Activated naive CD4-positive, alpha-beta T cell treated with anti-CD3 and anti-CD28 coated beads, Interleukin-2, amount 50 U/mL, for 24 hours (primary cell): Measurements from ENCODE around the gene STRN3.
"Not testable (repeated sequence)": the region's sequence is repeated elsewhere in the genome, so short reads cannot be mapped to it uniquely, and the experiment has no call there.

Source experiments
- H3K27ac Mint-ChIP-seq: one replicate; pipeline ENCODE4 v1.8.0; 2021; ENCODE audit warnings: mild to moderate bottlenecking, mixed read lengths
- H3K27me3 Mint-ChIP-seq: one replicate; pipeline ENCODE4 v1.8.0; 2021; ENCODE audit warnings: mixed read lengths
- H3K36me3 Mint-ChIP-seq: one replicate; pipeline ENCODE4 v1.8.0; 2021; ENCODE audit warnings: mixed read lengths
- H3K4me1 Mint-ChIP-seq: one replicate; pipeline ENCODE4 v1.8.0; 2021; ENCODE audit warnings: mixed read lengths
- H3K4me3 Mint-ChIP-seq: one replicate; pipeline ENCODE4 v1.8.0; 2021; ENCODE audit warnings: mild to moderate bottlenecking, mixed read lengths
- H3K9me3 Mint-ChIP-seq: one replicate; pipeline ENCODE4 v1.8.0; 2021; ENCODE audit warnings: mixed read lengths

Gene STRN3

GRCh38 chr14:30996892-30997659 is 29.1 kb downstream of the STRN3 start:
- no peak overlapping the region for H3K27ac Mint-ChIP-seq
- no peaks in the 10 kb centered on the region for H3K9me3 Mint-ChIP-seq
- no peak overlapping the region for H3K4me3 Mint-ChIP-seq
- H3K4me1 Mint-ChIP-seq, result peaks cover 61% of the 10 kb centered on the region
- H3K27me3 Mint-ChIP-seq, result no peaks in the 10 kb centered on the region
- peaks cover 20% of the 10 kb centered on the region for H3K36me3 Mint-ChIP-seq

GRCh38 chr14:30995689-30996088 is 30.5 kb downstream of the STRN3 start:
- H3K27me3 Mint-ChIP-seq, result no peaks in the 10 kb centered on the region
- peaks cover 16% of the 10 kb centered on the region for H3K36me3 Mint-ChIP-seq
- no peak overlapping the region for H3K4me3 Mint-ChIP-seq
- H3K4me1 Mint-ChIP-seq, result peaks cover 67% of the 10 kb centered on the region
- H3K27ac Mint-ChIP-seq, result no peak overlapping the region
- H3K9me3 Mint-ChIP-seq, result no peaks in the 10 kb centered on the region

GRCh38 chr14:30994681-30995620 is 31.2 kb downstream of the STRN3 start:
- Mint-ChIP-seq H3K9me3 (no peaks in the 10 kb centered on the region), H3K4me3 (peak overlapping the region; percentile 55), H3K36me3 (peaks cover 15% of the 10 kb centered on the region), H3K4me1 (peaks cover 68% of the 10 kb centered on the region), H3K27me3 (no peaks in the 10 kb centered on the region), H3K27ac (peak overlapping the region; percentile 86)

GRCh38 chr14:30993071-30993470 is 33.1 kb downstream of the STRN3 start:
- no peak overlapping the region for H3K4me3 Mint-ChIP-seq
- H3K27ac Mint-ChIP-seq, result no peak overlapping the region
- H3K9me3 Mint-ChIP-seq, result no peaks in the 10 kb centered on the region
- H3K27me3 Mint-ChIP-seq, result no peaks in the 10 kb centered on the region
- peaks cover 5% of the 10 kb centered on the region for H3K36me3 Mint-ChIP-seq
- peaks cover 80% of the 10 kb centered on the region for H3K4me1 Mint-ChIP-seq

DNA sequence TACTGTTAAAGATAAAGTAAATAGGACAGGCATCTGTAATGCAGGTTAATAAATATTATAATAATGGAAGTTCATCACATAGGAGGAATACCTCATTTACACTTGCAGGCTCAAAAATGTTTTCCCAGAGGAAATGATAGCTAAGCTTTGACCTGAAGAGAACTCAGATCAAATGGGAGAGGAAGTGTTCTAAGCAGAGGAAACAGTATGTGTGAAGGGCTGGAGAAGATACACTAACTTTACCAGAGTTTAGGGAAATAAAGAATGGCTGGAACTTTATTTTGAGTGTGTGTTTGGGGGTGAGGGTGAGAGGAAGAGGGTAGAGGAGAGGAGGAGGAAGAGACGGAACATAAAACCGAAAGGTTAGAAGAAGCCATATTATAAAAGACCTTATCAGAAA is 34.8 kb downstream of the STRN3 start:
- Mint-ChIP-seq H3K27me3 (no peaks in the 10 kb centered on the region), H3K4me3 (no peak overlapping the region), H3K9me3 (no peaks in the 10 kb centered on the region), H3K4me1 (peaks cover 74% of the 10 kb centered on the region), H3K27ac (peak overlapping the region; percentile 37), H3K36me3 (peaks cover 3% of the 10 kb centered on the region)

DNA sequence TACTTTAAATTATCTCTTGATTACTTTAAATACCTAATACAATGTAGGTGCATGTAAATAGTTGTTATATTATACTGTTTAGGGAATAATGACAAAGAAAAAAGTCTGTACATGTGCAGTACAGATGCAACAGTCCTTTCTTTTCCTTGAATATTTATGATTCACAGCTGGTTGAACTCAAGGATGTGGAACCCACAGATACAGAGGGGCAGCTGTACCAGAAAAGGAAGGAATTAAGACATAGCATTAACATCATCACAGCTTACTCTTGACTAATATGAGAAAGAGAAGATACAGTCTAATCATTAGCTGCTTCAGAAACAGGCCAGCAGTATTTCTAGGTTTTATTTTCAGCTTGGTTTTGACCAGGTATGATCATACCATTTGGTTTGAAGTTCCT is 35.4 kb downstream of the STRN3 start:
- no peak overlapping the region for H3K4me3 Mint-ChIP-seq
- no peaks in the 10 kb centered on the region for H3K9me3 Mint-ChIP-seq
- no peak overlapping the region for H3K27ac Mint-ChIP-seq
- H3K27me3 Mint-ChIP-seq, result no peaks in the 10 kb centered on the region
- H3K36me3 Mint-ChIP-seq, result peaks cover 4% of the 10 kb centered on the region
- peaks cover 74% of the 10 kb centered on the region for H3K4me1 Mint-ChIP-seq

GRCh38 chr14:30988509-30988908 is 37.7 kb downstream of the STRN3 start:
- Mint-ChIP-seq H3K9me3 (no peaks in the 10 kb centered on the region), H3K4me3 (no peak overlapping the region), H3K4me1 (peaks cover 65% of the 10 kb centered on the region), H3K27me3 (no peaks in the 10 kb centered on the region), H3K36me3 (peaks cover 8% of the 10 kb centered on the region), H3K27ac (no peak overlapping the region)

DNA sequence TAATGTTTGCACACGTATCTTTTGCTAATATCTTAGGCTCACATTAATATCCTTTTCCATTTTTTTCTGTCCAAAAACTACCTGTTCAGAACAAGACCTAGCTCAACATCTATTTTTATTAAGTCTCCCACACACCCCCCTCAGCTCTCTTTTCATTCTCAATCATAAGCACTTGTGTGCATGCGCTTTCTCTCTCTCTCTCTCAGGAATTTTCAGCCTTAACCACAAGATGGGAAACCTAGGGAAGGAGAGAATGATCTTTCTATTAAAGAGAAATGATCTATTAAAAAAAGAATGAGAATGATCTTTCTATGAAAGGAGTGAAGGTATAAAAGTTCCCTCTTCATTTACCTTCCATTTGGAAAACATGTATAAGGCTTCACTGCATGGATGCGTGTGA is 40.4 kb downstream of the STRN3 start:
- Mint-ChIP-seq H3K27ac (no peak overlapping the region), H3K36me3 (peaks cover 8% of the 10 kb centered on the region), H3K9me3 (no peaks in the 10 kb centered on the region), H3K4me1 (peaks cover 44% of the 10 kb centered on the region), H3K4me3 (no peak overlapping the region), H3K27me3 (no peaks in the 10 kb centered on the region)

GRCh38 chr14:30983858-30984257 is 42.3 kb downstream of the STRN3 start:
- Mint-ChIP-seq H3K9me3 (no peaks in the 10 kb centered on the region), H3K27ac (no peak overlapping the region), H3K4me1 (peaks cover 36% of the 10 kb centered on the region), H3K4me3 (no peak overlapping the region), H3K27me3 (no peaks in the 10 kb centered on the region), H3K36me3 (peaks cover 6% of the 10 kb centered on the region)

DNA sequence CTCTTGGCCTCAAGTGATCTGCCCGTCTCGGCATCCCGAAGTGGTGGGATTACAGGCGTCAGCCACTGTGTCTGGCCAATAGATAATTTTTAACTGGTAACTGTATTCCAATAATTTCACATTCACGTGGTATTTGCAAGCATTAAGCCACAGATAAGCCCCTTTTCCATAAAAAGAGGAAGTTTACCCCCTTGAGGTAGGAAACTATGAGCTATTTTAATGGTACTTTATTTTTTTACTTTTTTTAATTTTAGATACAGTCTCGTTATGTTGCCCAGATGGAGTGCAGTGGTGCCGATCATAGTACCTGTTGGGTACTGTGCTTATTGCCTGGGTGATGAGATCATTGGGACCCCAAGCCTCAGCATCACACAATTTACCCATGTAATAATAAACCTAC is 43.6 kb downstream of the STRN3 start:
- Mint-ChIP-seq H3K36me3 (peaks cover 6% of the 10 kb centered on the region), H3K9me3 (no peaks in the 10 kb centered on the region), H3K27ac (no peak overlapping the region), H3K4me3 (no peak overlapping the region), H3K27me3 (no peaks in the 10 kb centered on the region), H3K4me1 (peaks cover 35% of the 10 kb centered on the region)

DNA sequence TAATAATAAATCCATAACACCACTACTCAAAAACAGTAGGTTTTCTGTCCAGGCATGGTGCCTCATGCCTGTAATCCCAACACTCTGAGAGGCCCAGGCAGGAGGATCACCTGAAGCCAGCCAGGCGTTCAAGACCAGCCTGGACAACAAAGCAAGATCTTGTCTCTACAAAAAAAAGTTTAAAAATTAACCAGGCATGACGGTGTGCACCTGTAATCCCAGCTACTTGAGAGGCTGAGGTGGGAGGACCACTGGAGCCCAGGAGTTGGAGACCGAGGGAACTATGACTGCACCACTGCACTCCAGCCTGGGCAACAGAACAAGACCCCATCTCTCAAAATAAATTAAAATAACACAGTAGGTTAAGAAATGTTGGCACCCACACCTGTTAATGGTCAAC is 45.2 kb downstream of the STRN3 start:
- Mint-ChIP-seq H3K4me1 (peaks cover 30% of the 10 kb centered on the region), H3K9me3 (no peaks in the 10 kb centered on the region), H3K36me3 (peaks cover 8% of the 10 kb centered on the region), H3K27me3 (no peaks in the 10 kb centered on the region), H3K27ac (no peak overlapping the region), H3K4me3 (no peak overlapping the region)

DNA sequence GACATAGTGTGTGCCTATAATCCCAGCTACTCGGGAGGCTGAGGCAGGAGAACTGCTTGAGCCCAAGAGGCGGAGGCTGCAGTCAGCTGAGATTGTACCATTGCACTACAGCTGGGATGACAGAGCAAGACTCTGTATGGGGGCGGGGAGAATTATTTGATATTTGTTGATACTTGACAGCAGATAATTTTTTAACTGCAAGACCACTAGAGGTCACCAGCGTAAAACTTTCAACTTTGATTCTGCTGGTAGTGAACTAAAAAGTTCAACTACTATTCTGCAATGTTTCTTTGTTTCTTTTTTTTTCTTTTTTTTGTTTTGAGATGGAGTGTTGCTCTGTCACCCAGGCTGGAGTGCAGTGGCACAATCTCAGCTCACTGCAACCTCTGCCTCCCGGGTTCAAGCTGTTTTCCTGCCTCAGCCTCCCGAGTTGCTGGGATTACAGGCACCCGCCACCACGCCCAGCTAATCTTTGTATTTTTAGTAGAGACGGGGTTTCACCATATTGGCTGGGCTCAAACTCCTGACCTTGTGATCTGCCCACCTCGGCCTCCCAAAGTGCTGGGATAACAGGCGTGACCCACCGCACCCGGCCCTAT is 46.0 kb downstream of the STRN3 start:
- H3K27ac Mint-ChIP-seq, H3K36me3 Mint-ChIP-seq, H3K9me3 Mint-ChIP-seq, H3K27me3 Mint-ChIP-seq, H3K4me3 Mint-ChIP-seq: not testable (repeated sequence)
- H3K4me1 Mint-ChIP-seq, result peaks cover 32% of the 10 kb centered on the region

GRCh38 chr14:30977752-30978151 is 48.4 kb downstream of the STRN3 start:
- Mint-ChIP-seq H3K36me3 (peaks cover 3% of the 10 kb centered on the region), H3K27me3 (no peaks in the 10 kb centered on the region), H3K4me3 (no peak overlapping the region), H3K27ac (no peak overlapping the region), H3K4me1 (peaks cover 57% of the 10 kb centered on the region), H3K9me3 (no peaks in the 10 kb centered on the region)

DNA sequence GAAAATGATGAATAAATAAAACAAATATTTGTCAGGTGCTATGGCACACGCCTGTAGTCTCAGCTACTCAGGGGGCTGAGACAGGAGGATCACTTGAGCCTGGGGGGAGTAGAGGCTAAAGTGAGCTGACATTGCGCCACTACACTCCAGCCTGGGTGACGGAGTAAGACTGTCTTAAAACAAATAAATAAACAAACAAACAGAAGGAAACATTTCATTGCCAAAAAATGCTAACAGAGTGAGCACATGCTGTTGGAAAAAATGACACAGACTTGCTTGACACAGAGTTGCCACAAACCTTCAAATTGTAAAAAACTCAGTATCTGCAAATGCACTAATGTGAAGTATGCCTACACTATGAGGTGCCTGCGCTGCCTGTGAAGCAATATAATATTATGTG is 51.6 kb downstream of the STRN3 start:
- peaks cover 3% of the 10 kb centered on the region for H3K36me3 Mint-ChIP-seq
- H3K4me1 Mint-ChIP-seq, result peaks cover 74% of the 10 kb centered on the region
- H3K9me3 Mint-ChIP-seq, result no peaks in the 10 kb centered on the region
- H3K27ac Mint-ChIP-seq, result no peak overlapping the region
- no peak overlapping the region for H3K4me3 Mint-ChIP-seq
- no peaks in the 10 kb centered on the region for H3K27me3 Mint-ChIP-seq

- peak overlapping the region; percentile 13 for H3K27ac Mint-ChIP-seq
- no peaks in the 10 kb centered on the region for H3K9me3 Mint-ChIP-seq
- H3K36me3 Mint-ChIP-seq, result peaks cover 3% of the 10 kb centered on the region
- H3K4me3 Mint-ChIP-seq, result no peak overlapping the region
- peaks cover 71% of the 10 kb centered on the region for H3K4me1 Mint-ChIP-seq
- no peaks in the 10 kb centered on the region for H3K27me3 Mint-ChIP-seq
Measured at GRCh38 chr14:30972882-30973582, 53.1 kb downstream of the STRN3 start.
